Measurements from ENCODE around the gene ADGRG7.
A peak's percentile ranks its signal among the peaks of the same experiment; 100 is the strongest.

The ADGRG7 gene

DNA sequence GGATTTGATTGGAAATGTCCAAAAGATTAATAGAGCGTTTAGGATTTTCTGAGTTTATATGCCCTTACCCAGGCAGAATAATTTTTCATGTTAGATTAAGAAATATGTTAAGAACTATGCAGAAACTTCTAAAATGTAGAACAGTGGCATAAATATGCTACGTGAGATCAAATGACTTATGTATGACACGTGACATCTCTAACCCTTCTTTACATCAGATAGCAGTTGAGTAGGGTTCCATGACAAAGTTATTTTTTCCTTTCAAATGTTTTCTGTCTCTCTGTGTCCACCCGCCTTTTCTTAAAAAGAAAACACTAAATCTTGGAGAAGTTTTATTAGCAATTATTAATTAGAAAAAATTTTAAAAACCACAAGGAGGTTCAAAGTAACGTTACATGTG is 91.3 kb downstream of the ADGRG7 start:
- DNase-seq, result no peak

GRCh38 chr3:100702082-100702979 is 92.9 kb downstream of the ADGRG7 start:
- peak overlapping the region; percentile 40; the same call in 1 of the 2 replicates for H3K27ac ChIP-seq (ENCODE audit: low read length)

More for the DNA sequence above, 91.3 kb downstream of the ADGRG7 start:
- Histone ChIP-seq H3K9me2 (replicated peaks; ENCODE audit: insufficient read depth, low read length) (no peaks in the 10 kb centered on the region), H3K27ac (ENCODE audit: low read length) (no peak overlapping the region), H3F3A (ENCODE audit: insufficient read depth, low read length) (peaks cover 10% of the 10 kb centered on the region), H4K20me1 (ENCODE audit: insufficient read depth, low read length) (no peaks in the 10 kb centered on the region), H3K36me3 (replicated peaks; ENCODE audit: insufficient read depth, low read length) (no peaks in the 10 kb centered on the region), H3K4me1 (ENCODE audit: low read length) (peaks cover 18% of the 10 kb centered on the region), H3K4me3 (ENCODE audit: low read length) (no peak overlapping the region), H3K9me3 (replicated peaks; ENCODE audit: insufficient read depth, low read length) (no peaks in the 10 kb centered on the region), H3K79me2 (ENCODE audit: low read length) (no peaks in the 10 kb centered on the region), H2AFZ (ENCODE audit: low read length) (no peak overlapping the region), H3K27me3 (replicated peaks; ENCODE audit: insufficient read depth, low read length) (no peaks in the 10 kb centered on the region), H3K9ac (ENCODE audit: low read length) (no peak overlapping the region), H3K4me2 (ENCODE audit: low read depth, low read length) (no peak overlapping the region)
- TF ChIP-seq CTCF (IDR thresholded peaks at IDR 0.05; ENCODE audit: low read length) (no peak), EZH2phosphoT487 (IDR thresholded peaks at IDR 0.05; ENCODE audit: low read length) (no peak), EZH2 (optimal IDR thresholded peaks at IDR 0.05; ENCODE audit: low read depth, low read length) (no peak)

DNA sequence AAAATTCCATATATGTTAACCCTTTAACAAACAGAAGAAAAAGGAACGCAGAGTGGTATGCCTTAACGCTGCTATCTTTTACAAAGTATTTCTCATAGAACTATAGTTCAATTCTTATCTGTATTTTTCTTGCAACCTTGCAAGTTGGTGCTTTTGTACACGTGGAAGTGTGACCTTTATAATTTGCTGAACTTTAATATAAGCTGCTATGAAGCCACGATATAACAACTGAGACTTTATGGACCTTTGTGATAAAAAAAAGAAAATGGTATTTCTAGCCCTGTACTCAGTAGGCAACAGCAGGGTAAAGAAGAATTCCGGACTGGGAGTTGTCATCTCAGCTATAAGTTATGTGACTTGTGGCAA is 93.6 kb downstream of the ADGRG7 start:
- H3K9me2 ChIP-seq (replicated peaks; ENCODE audit: insufficient read depth, low read length), result no peaks in the 10 kb centered on the region
- peaks cover 13% of the 10 kb centered on the region for H3F3A ChIP-seq (ENCODE audit: insufficient read depth, low read length)
- H3K36me3 ChIP-seq (replicated peaks; ENCODE audit: insufficient read depth, low read length), result no peaks in the 10 kb centered on the region
- H3K4me3 ChIP-seq (ENCODE audit: low read length), result peak overlapping the region; percentile 7; the same call in 1 of the 2 replicates
- no peak for TF ChIP-seq EZH2phosphoT487 (IDR thresholded peaks at IDR 0.05; ENCODE audit: low read length)
- no peak for TF ChIP-seq CTCF (IDR thresholded peaks at IDR 0.05; ENCODE audit: low read length)
- TF ChIP-seq EZH2 (optimal IDR thresholded peaks at IDR 0.05; ENCODE audit: low read depth, low read length), result no peak
- no peak overlapping the region for H3K9ac ChIP-seq (ENCODE audit: low read length)
- peak overlapping the region; percentile 7; the same call in 1 of the 2 replicates for H2AFZ ChIP-seq (ENCODE audit: low read length)
- H3K9me3 ChIP-seq (replicated peaks; ENCODE audit: insufficient read depth, low read length), result no peaks in the 10 kb centered on the region
- H4K20me1 ChIP-seq (ENCODE audit: insufficient read depth, low read length), result no peaks in the 10 kb centered on the region
- H3K4me2 ChIP-seq (ENCODE audit: low read depth, low read length), result peak overlapping the region; percentile 52; the same call in 1 of the 2 replicates
- H3K4me1 ChIP-seq (ENCODE audit: low read length), result peaks cover 18% of the 10 kb centered on the region
- DNase-seq, result no peak
- H3K79me2 ChIP-seq (ENCODE audit: low read length), result no peaks in the 10 kb centered on the region
- no peaks in the 10 kb centered on the region for H3K27me3 ChIP-seq (replicated peaks; ENCODE audit: insufficient read depth, low read length)
- H3K27ac ChIP-seq (ENCODE audit: low read length), result peak overlapping the region; percentile 40; the same call in 1 of the 2 replicates

More at GRCh38 chr3:100702082-100702979, 92.9 kb downstream of the ADGRG7 start:
- Histone ChIP-seq H3F3A (ENCODE audit: insufficient read depth, low read length) (peaks cover 10% of the 10 kb centered on the region), H3K27me3 (replicated peaks; ENCODE audit: insufficient read depth, low read length) (no peaks in the 10 kb centered on the region), H3K79me2 (ENCODE audit: low read length) (no peaks in the 10 kb centered on the region), H3K36me3 (replicated peaks; ENCODE audit: insufficient read depth, low read length) (no peaks in the 10 kb centered on the region), H2AFZ (ENCODE audit: low read length) (peak overlapping the region; percentile 53), H3K9me2 (replicated peaks; ENCODE audit: insufficient read depth, low read length) (no peaks in the 10 kb centered on the region), H3K9ac (ENCODE audit: low read length) (no peak overlapping the region), H3K4me3 (ENCODE audit: low read length) (peak overlapping the region; percentile 7; the same call in 1 of the 2 replicates), H4K20me1 (ENCODE audit: insufficient read depth, low read length) (no peaks in the 10 kb centered on the region), H3K9me3 (replicated peaks; ENCODE audit: insufficient read depth, low read length) (no peaks in the 10 kb centered on the region), H3K4me2 (ENCODE audit: low read depth, low read length) (peak overlapping the region; percentile 52; the same call in 1 of the 2 replicates), H3K4me1 (ENCODE audit: low read length) (peaks cover 18% of the 10 kb centered on the region)
- no peak for TF ChIP-seq EZH2phosphoT487 (IDR thresholded peaks at IDR 0.05; ENCODE audit: low read length)
- no peak for TF ChIP-seq CTCF (IDR thresholded peaks at IDR 0.05; ENCODE audit: low read length)
- no peak for TF ChIP-seq EZH2 (optimal IDR thresholded peaks at IDR 0.05; ENCODE audit: low read depth, low read length)
- DNase-seq, result peak; percentile 44

Measured in MM.1S (cell line).